Measurements from ENCODE around the gene ATP8B3.

DNA sequence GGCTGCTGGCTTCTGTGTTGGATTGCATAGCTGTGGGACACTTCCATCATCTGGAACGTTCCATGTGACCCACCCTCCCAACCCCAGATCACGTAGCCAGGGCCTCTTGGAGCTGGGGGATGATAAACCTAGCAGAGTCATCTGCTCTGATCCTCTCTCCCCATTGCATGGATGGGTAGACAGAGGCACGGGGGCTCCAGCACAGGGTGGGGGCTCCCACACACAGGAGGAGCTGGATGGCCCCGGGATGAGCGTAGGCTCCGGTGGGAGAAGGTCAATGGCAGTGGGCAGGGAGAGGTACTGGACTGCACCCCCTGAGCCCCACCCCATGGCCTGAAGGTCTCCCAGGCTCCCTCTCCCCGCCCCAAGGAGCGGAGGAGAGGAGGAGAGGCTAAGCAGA, 25.4 kb downstream of the ATP8B3 start:
- TF ChIP-seq, protein P1, sequence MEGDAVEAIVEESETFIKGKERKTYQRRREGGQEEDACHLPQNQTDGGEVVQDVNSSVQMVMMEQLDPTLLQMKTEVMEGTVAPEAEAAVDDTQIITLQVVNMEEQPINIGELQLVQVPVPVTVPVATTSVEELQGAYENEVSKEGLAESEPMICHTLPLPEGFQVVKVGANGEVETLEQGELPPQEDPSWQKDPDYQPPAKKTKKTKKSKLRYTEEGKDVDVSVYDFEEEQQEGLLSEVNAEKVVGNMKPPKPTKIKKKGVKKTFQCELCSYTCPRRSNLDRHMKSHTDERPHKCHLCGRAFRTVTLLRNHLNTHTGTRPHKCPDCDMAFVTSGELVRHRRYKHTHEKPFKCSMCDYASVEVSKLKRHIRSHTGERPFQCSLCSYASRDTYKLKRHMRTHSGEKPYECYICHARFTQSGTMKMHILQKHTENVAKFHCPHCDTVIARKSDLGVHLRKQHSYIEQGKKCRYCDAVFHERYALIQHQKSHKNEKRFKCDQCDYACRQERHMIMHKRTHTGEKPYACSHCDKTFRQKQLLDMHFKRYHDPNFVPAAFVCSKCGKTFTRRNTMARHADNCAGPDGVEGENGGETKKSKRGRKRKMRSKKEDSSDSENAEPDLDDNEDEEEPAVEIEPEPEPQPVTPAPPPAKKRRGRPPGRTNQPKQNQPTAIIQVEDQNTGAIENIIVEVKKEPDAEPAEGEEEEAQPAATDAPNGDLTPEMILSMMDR (IDR thresholded peaks at IDR 0.05): no peak
- no peak for TF ChIP-seq POLR2A (IDR thresholded peaks at IDR 0.05)
